SHP77 treated with DMSO at 0.1 percent for 48 hours (cell line): Measurements from ENCODE around the gene SLC44A1.
A peak's percentile ranks its signal among the peaks of the same experiment; 100 is the strongest.

Source experiments
- DNase-seq: peaks from one replicate; lab custom pipeline; 2025; lab: John Stamatoyannopoulos, UW

SLC44A1 gene

GRCh38 chr9:105393576-105394344, 149.3 kb downstream of the SLC44A1 start:
- no peak for DNase-seq

GRCh38 chr9:105396441-105396840, 152.0 kb downstream of the SLC44A1 start:
- DNase-seq: no peak

- DNase-seq: no peak
Observed at GRCh38 chr9:105396901-105397300, 152.4 kb downstream of the SLC44A1 start.

- DNase-seq: no peak
Observed at GRCh38 chr9:105399117-105399516, 154.7 kb downstream of the SLC44A1 start.

GRCh38 chr9:105401651-105402050, 157.2 kb downstream of the SLC44A1 start:
- DNase-seq: no peak

GRCh38 chr9:105403552-105404248, 159.2 kb downstream of the SLC44A1 start:
- DNase-seq: no peak

GRCh38 chr9:105405514-105406131, 161.2 kb downstream of the SLC44A1 start:
- no peak for DNase-seq

- no peak for DNase-seq
Observed at GRCh38 chr9:105406369-105406768, 161.9 kb downstream of the SLC44A1 start.

GRCh38 chr9:105413525-105413924, 169.1 kb downstream of the SLC44A1 start:
- DNase-seq: peak; percentile 2

- DNase-seq: no peak
Observed at GRCh38 chr9:105414947-105415661, 170.7 kb downstream of the SLC44A1 start.

- DNase-seq: no peak
Observed at GRCh38 chr9:105415662-105415980, 171.2 kb downstream of the SLC44A1 start.

GRCh38 chr9:105416840-105417239, 172.4 kb downstream of the SLC44A1 start:
- no peak for DNase-seq

- DNase-seq: no peak
Observed at GRCh38 chr9:105418588-105419500, 174.4 kb downstream of the SLC44A1 start.

GRCh38 chr9:105419816-105420597, 175.6 kb downstream of the SLC44A1 start:
- no peak for DNase-seq

GRCh38 chr9:105421154-105421553, 176.7 kb downstream of the SLC44A1 start:
- DNase-seq: no peak

- DNase-seq: no peak
Observed at GRCh38 chr9:105421864-105422263, 177.4 kb downstream of the SLC44A1 start.

GRCh38 chr9:105425816-105426433, 181.5 kb downstream of the SLC44A1 start:
- no peak for DNase-seq

- DNase-seq: no peak
Observed at GRCh38 chr9:105426657-105427056, 182.2 kb downstream of the SLC44A1 start.

GRCh38 chr9:105431424-105432246, 187.2 kb downstream of the SLC44A1 start:
- no peak for DNase-seq
